Retina (tissue), 1 donor: Measurements from ENCODE around the gene PCYT2.
A peak's percentile ranks its signal among the peaks of the same experiment; 100 is the strongest.
"Not testable (repeated sequence)": the region's sequence is repeated elsewhere in the genome, so short reads cannot be mapped to it uniquely, and the experiment has no call there.

Source experiments
- DNase-seq: peaks from one replicate; pipeline ENCODE4 v3.0.0-alpha.2; 2016

The PCYT2 gene

GRCh38 chr17:81927152-81927652 lies 16.0 kb upstream of the PCYT2 start:
- DNase-seq, result no peak

- DNase-seq, result peak; percentile 39
These were observed 15.4 kb upstream of the PCYT2 start for GRCh38 chr17:81926451-81927151.

DNA sequence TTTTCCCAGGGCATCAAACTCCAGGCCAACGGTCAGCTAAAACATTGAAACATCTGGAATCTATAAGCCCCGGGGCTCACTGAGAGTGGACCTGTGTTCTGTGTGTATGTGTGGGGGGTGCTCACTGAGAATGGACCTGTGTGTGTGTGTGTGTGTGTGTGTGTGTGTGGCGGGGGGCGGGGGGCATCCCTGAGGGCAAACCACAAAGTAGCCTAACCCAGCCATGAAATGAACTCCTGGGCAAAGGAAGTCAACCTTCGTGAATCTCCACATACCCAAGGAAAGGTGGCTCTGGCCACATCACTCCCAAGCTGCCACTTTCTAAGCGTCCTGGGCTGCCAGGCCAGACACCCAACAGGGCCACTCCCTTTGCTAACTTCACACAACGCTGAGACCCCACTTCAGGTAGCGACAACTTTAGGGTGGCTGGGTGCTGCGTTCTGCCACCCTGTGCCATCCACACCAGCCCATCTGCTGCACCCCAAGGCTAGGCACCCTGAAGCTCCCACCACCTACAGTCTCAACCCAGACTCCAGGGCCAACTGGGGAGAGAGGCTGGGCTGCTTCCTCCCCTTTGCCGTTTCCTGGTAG lies 14.8 kb upstream of the PCYT2 start:
- DNase-seq, result no peak

DNA sequence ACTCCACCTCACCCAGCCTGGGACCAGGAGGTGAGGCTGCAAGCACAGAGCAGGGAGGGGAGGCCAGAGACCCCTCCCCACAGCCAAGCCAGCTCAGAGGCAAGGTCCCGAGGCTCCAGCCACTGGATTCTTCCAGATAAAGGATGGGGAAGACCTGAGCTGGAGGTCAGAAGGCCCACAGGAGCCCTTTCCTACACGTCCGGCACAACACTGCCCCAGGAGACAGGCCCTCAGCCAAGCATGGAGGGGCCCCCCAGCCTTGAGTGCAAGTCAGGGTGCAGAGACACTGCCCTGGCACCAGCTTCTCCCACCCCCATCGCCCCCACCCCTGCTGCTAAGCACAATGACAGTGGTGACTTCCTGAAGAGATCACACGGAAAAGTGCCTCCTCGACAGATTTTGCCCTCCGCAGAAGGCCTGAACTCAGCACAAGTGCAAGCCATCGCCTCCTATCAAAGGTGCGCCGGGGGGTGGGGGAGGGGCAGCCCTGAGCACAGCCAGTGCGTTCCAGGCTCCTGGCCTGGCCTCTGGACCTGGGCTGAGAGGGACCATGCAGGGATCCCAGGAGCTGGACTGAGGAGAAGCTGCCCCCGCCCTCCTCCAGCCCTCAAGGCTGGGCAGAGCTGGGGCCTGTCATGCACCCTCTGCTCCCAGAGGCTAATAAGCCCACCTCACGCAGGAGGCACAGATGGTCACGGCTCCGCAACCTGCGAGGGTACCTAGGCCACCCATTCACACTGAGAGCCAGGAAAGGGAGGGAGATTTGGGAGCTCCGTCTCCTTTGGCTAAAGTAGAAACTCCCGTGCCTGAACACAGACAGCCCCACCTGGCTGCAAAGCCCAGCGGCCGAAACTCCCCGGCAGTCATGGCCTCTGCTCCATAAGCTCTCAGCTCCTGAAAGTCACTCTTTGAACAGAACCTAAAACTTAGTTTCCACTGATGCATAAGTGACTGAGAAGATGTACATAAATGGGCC lies 13.6 kb upstream of the PCYT2 start:
- DNase-seq, result no peak

DNA sequence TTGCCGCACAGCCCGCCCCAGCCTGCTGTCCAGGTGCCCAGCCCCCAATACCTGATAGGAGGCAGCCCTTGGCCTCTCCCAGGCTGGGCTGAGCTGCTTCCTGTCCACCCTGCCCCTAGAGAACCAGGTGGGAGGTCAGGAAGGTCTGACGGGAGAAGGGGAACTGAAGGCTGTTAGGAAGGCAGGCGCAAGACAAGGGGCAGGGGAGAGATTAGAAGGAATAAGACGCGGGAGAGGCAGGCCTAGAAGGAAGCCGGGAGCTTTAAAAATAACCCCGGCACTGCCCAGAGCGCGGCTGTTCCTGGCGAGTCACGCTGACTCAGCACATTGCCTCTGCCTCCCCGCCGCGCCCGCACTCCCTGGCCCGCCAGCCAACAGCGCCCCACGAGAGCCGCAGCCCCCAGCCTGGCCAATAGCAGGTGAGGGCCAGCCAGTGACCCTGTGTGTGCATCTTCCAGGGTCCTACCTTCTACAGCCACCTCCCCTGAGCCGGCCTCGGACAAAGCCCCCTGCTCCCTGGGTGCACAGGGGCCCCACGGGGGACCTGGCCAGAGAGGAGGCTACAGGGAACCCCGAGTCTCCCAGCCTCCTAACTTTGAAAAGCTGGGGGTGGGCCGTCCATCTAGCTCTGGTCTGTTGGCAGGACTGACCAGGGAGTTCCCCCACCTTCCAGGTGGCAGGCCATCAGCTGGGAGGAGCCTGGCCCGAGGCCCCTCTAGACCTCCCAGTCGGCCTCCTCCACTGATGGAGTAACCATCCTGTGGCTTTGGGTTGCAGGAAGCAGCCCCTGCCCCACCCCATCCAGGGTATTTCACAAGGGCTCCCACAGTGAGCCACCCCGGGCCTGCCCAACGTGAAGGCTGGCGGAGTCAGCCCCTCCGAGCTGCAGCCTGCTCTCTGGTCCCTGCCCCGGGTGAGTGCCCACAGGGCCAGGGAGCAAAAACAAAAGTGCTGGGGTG lies 12.4 kb upstream of the PCYT2 start:
- peak; percentile 53 for DNase-seq

DNA sequence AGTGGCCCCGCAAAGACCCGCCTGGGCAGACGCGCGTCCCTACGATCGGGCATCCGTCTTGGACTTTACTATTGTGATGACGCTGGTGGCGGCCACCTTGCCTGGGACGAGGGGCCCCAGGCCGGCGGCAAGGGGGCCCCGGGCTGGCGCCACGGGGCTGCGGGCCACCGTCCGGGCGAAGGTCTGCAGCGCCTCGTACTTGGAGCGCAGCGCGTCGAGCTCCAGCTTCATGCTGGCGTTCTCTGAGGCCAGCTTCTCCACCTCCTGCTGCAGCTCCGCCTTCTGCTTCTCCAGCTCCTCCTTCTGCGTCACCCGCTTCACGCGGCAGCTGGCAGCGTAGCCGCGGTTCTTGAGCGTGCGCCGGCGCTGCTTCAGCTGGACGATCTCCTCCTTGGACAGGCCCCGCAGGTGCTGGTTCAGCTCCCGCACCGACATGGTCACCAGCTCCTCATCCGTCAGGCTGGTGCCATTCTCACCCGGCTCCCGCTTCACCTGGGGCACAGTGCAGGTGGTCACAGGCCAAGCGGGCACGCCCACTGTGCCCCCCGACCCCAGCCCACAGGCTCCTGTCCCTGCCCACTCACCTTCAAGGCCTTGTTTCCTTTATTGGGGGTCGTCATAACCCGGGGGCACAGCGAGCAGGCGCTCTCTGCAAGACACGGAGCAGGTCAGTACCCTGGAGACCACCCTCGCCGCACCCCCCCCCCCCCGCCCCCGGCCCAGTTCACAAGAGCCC lies 11.5 kb upstream of the PCYT2 start:
- no peak for DNase-seq

GRCh38 chr17:81921996-81922565 lies 10.9 kb upstream of the PCYT2 start:
- DNase-seq, result no peak

DNA sequence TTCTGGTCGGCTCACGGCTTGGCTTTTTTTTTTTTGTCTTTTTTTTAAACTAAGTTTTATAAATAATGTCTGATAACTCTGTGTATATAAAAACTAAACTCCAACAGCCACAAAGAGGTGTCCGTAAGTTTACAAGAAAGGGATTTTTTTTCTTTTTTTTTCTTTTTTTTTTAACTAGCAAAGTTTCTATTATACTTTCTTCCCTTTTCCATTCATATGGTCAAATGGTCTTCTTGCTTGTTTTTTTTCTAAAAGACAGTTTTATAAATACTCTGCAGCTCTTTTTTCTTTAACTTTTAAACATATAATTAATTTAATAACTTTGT lies 10.3 kb upstream of the PCYT2 start:
- no peak for DNase-seq

- no peak for DNase-seq
These were observed 9.7 kb upstream of the PCYT2 start for GRCh38 chr17:81920612-81921536.

- no peak for DNase-seq
These were observed 7.8 kb upstream of the PCYT2 start for GRCh38 chr17:81918832-81919545.

GRCh38 chr17:81918333-81918669 lies 7.1 kb upstream of the PCYT2 start:
- DNase-seq, result not testable (repeated sequence)

- peak; percentile 74 for DNase-seq
These were observed 6.5 kb upstream of the PCYT2 start, which contains the start of gene SIRT7 for GRCh38 chr17:81917565-81918332. TSS of gene SIRT7 (minus strand) at chr17:81918176. CDS start at chr17:81918131, 45 bp downstream.

DNA sequence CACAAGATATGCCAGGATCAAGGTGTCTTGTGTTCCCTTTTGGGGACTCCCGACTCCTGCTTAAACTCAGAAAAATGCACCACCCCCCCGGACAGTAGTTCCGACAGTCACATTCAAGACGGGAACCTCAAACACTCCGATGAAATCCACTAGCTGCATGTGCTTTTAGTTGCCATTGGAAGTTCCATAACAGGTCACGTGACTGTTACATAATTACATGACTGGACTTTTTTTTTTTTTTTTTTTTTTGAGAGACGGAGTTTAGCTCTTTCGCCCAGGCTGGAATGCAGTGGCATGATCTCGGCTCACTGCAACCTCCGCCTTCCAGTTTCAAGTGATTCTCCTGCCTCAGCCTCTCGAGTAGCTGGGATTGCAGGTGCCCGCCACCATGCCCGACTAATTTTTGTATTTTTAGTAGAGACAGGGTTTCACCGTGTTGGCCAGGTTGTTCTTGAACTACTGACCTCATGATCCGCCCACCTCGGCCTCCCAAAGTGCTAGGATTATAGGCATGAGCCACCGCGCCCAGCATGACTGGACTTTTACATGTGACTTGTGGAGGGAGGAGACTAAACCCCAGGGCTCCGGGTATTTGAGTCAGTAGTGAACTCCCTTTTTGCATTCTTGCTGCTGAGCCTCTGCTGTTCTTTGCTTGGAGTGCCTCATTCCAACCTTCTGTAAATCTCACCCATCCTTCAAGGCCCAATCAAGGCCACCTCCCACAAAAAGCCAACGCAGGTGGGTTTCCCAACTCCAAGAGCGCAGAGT lies 5.2 kb upstream of the PCYT2 start:
- DNase-seq, result no peak

GRCh38 chr17:81915331-81915730 lies 4.1 kb upstream of the PCYT2 start:
- DNase-seq, result no peak

- no peak for DNase-seq
These were observed 3.1 kb upstream of the PCYT2 start for GRCh38 chr17:81914103-81914850.

DNA sequence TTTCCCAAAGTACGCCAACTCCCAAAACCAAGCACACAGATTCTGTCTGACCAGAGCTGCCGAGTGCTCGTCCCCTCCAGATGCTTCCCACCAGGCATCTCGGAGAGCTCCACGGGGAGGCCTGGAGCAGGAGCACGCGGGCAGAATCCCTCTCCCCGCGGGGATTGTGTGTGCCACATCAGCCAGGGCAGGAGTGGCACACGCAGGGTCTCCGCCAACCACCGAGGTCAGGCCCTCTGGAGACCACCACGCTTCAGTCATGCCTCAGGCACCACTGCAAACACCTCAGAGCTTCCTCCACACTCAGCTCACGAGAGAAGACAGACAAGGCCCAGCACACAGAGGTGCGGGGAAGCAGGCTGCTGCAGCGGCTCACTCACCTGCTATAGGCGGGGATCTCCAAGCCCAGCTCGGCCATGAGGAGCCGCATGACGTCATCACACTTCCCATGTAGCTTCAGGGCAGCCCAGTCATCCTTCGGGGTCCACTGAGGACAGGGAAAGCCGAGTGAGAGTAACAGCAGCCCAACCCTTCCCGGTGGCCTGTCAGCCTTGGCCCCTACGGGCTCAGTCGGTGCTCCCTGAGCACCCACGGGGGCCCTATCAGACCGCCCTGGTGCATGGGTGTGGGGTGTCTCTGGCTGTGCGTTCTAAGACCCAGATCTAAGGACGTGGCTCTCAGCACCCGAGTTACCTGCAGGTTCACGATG lies 2.3 kb upstream of the PCYT2 start:
- no peak for DNase-seq
